Activated naive CD8-positive, alpha-beta T cell (primary cell): Measurements from ENCODE around the gene DGKG.
A peak's percentile ranks its signal among the peaks of the same experiment; 100 is the strongest.

Experiments
- H3K27ac Mint-ChIP-seq: one replicate; pipeline ENCODE4 v1.8.0; 2021; ENCODE audit warnings: mixed read lengths
- H3K27me3 Mint-ChIP-seq: one replicate; pipeline ENCODE4 v1.8.0; 2021; ENCODE audit warnings: mixed read lengths
- H3K36me3 Mint-ChIP-seq: one replicate; pipeline ENCODE4 v1.8.0; 2021; ENCODE audit warnings: mixed read lengths
- H3K4me1 Mint-ChIP-seq: one replicate; pipeline ENCODE4 v1.8.0; 2021; ENCODE audit warnings: low read depth, mixed read lengths
- H3K4me3 Mint-ChIP-seq: one replicate; pipeline ENCODE4 v1.8.0; 2021; ENCODE audit warnings: mild to moderate bottlenecking, mixed read lengths
- H3K9me3 Mint-ChIP-seq: one replicate; pipeline ENCODE4 v1.8.0; 2021; ENCODE audit warnings: low read depth, mixed read lengths

The DGKG gene

GRCh38 chr3:186117521-186118134 is 244.4 kb downstream of the DGKG start:
- Mint-ChIP-seq H3K4me1 (no peaks in the 10 kb centered on the region), H3K9me3 (no peaks in the 10 kb centered on the region), H3K36me3 (no peaks in the 10 kb centered on the region), H3K27me3 (peaks cover 48% of the 10 kb centered on the region), H3K4me3 (no peak overlapping the region), H3K27ac (no peak overlapping the region)

- Mint-ChIP-seq H3K36me3 (no peaks in the 10 kb centered on the region), H3K27me3 (peaks cover 61% of the 10 kb centered on the region), H3K9me3 (no peaks in the 10 kb centered on the region), H3K4me3 (no peak overlapping the region), H3K27ac (no peak overlapping the region), H3K4me1 (peaks cover 9% of the 10 kb centered on the region)
Observed at GRCh38 chr3:186115239-186115996, 246.6 kb downstream of the DGKG start.

GRCh38 chr3:186110975-186111974 is 250.8 kb downstream of the DGKG start:
- H3K27ac Mint-ChIP-seq, result no peak overlapping the region
- peaks cover 33% of the 10 kb centered on the region for H3K4me1 Mint-ChIP-seq
- H3K9me3 Mint-ChIP-seq, result no peaks in the 10 kb centered on the region
- H3K27me3 Mint-ChIP-seq, result peaks cover 56% of the 10 kb centered on the region
- H3K4me3 Mint-ChIP-seq, result peak overlapping the region; percentile 98
- no peaks in the 10 kb centered on the region for H3K36me3 Mint-ChIP-seq

DNA sequence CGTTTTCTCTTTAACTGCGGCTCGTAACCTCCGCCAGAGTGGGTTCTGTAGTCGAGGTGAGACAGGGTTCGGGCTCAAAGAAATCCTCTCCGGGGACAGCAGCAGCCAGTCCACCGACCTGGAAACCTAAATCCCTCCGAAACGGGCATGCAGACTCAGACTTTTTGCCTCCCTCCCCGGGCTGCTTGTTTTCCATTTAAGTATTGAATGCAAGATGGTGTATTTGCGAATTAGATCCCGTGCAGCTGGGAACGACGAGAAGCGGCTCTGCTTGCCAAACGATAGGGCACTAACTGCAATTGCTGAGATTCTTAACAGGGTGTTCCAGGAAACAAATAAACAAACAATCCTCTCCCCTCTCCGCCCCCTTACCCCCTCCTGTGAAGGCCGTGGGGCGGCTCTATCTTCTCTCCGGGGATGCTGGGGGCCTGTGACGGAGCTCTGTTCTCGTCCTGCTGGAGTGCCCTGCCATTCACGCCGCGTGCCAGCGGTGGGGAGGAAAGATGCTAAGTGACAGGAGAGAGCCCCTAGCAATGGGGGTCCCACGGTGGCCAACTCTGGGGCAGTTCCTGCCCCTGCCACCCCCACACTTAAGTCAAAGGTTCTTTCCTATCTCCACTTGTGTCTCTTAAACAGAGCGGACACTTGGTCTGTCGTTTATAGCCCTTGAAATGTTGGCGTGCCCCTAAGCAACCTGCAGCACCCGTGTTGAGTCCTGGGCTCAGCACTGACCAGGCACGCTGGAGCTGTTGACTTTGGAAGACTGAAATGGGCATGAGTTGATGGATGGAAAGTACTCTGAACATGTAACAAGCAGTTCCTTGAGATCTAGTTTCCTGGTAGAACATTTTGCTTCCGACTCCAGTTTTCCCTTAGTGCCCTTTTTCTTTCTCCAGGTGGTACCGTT is 251.9 kb downstream of the DGKG start:
- Mint-ChIP-seq H3K27me3 (peaks cover 56% of the 10 kb centered on the region), H3K4me1 (peaks cover 33% of the 10 kb centered on the region), H3K9me3 (no peaks in the 10 kb centered on the region), H3K4me3 (peak overlapping the region; percentile 98), H3K36me3 (no peaks in the 10 kb centered on the region), H3K27ac (no peak overlapping the region)

- Mint-ChIP-seq H3K4me3 (peak within 1 kb of the TSS; percentile 98), H3K27ac (peak within 1 kb of the TSS; percentile 76), H3K36me3 (no peaks in the 10 kb centered on the region), H3K4me1 (peaks cover 33% of the 10 kb centered on the region), H3K27me3 (peaks cover 53% of the 10 kb centered on the region), H3K9me3 (no peaks in the 10 kb centered on the region)
Observed at GRCh38 chr3:186108941-186109865, 252.8 kb downstream of the DGKG start, which contains the start of gene ETV5. Gene ETV5, minus strand, starts transcription at chr3:186109089. Its CDS starts 3,221 bp downstream, at chr3:186105868.

GRCh38 chr3:186108106-186108940 is 253.7 kb downstream of the DGKG start:
- no peaks in the 10 kb centered on the region for H3K36me3 Mint-ChIP-seq
- peaks cover 33% of the 10 kb centered on the region for H3K4me1 Mint-ChIP-seq
- H3K4me3 Mint-ChIP-seq, result peak overlapping the region; percentile 98
- H3K27ac Mint-ChIP-seq, result no peak overlapping the region
- no peaks in the 10 kb centered on the region for H3K9me3 Mint-ChIP-seq
- H3K27me3 Mint-ChIP-seq, result peaks cover 50% of the 10 kb centered on the region

- peaks cover 51% of the 10 kb centered on the region for H3K27me3 Mint-ChIP-seq
- peaks cover 33% of the 10 kb centered on the region for H3K4me1 Mint-ChIP-seq
- H3K4me3 Mint-ChIP-seq, result peak overlapping the region; percentile 89
- H3K9me3 Mint-ChIP-seq, result no peaks in the 10 kb centered on the region
- H3K36me3 Mint-ChIP-seq, result no peaks in the 10 kb centered on the region
- H3K27ac Mint-ChIP-seq, result no peak overlapping the region
Observed at GRCh38 chr3:186107215-186108105, 254.6 kb downstream of the DGKG start.

GRCh38 chr3:186105543-186105942 is 256.5 kb downstream of the DGKG start:
- H3K27ac Mint-ChIP-seq, result no peak overlapping the region
- H3K27me3 Mint-ChIP-seq, result peaks cover 42% of the 10 kb centered on the region
- H3K4me1 Mint-ChIP-seq, result peaks cover 26% of the 10 kb centered on the region
- H3K9me3 Mint-ChIP-seq, result no peaks in the 10 kb centered on the region
- H3K36me3 Mint-ChIP-seq, result no peaks in the 10 kb centered on the region
- H3K4me3 Mint-ChIP-seq, result no peak overlapping the region

GRCh38 chr3:186102687-186103086 is 259.3 kb downstream of the DGKG start:
- Mint-ChIP-seq H3K27me3 (peaks cover 54% of the 10 kb centered on the region), H3K27ac (no peak overlapping the region), H3K36me3 (no peaks in the 10 kb centered on the region), H3K4me3 (no peak overlapping the region), H3K9me3 (no peaks in the 10 kb centered on the region), H3K4me1 (peaks cover 7% of the 10 kb centered on the region)

DNA sequence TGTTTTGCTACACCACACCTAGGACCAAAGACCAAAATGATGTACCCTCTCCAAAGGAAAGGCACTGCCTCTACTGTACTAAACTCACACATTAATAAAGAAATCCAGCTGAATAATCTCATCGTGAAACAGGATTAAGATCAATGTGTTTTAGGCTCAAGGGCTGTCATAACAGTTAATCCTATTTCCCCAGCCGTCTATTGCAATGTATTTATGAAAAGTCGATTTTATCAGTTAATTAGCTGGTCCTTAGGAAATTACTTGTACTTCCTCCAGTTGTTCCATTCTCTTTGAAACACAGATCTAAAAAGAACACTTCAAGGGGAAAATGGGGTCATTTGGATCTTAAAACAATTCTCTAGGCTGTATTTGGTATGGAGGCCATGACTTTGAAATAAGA is 261.6 kb downstream of the DGKG start:
- Mint-ChIP-seq H3K36me3 (no peaks in the 10 kb centered on the region), H3K27me3 (peaks cover 56% of the 10 kb centered on the region), H3K27ac (no peak overlapping the region), H3K4me3 (no peak overlapping the region), H3K4me1 (peaks cover 4% of the 10 kb centered on the region), H3K9me3 (no peaks in the 10 kb centered on the region)

- Mint-ChIP-seq H3K4me1 (peaks cover 4% of the 10 kb centered on the region), H3K9me3 (no peaks in the 10 kb centered on the region), H3K27ac (no peak overlapping the region), H3K27me3 (peaks cover 59% of the 10 kb centered on the region), H3K4me3 (no peak overlapping the region), H3K36me3 (no peaks in the 10 kb centered on the region)
Observed at GRCh38 chr3:186099178-186099577, 262.9 kb downstream of the DGKG start.

DNA sequence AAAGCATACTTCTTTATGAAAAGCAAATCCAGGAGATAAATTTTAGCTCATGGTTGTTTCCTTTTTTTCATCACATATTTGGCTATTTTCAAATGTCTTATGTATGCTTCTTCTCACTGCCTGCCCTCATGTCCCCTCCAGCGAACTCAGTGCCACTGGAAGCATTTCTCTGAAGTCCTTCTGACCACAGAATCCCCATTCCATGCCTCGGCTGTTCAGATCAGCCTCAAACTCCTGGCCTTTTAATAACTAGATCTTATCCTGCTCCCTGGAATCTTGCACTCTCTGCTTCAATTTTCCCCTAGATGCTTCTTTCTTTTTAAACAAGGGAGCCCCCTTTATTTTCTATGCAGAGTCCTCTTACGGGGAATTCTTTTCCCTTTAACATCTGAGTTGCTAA is 263.3 kb downstream of the DGKG start:
- no peak overlapping the region for H3K27ac Mint-ChIP-seq
- H3K36me3 Mint-ChIP-seq, result no peaks in the 10 kb centered on the region
- H3K27me3 Mint-ChIP-seq, result peaks cover 59% of the 10 kb centered on the region
- peaks cover 4% of the 10 kb centered on the region for H3K4me1 Mint-ChIP-seq
- H3K9me3 Mint-ChIP-seq, result no peaks in the 10 kb centered on the region
- H3K4me3 Mint-ChIP-seq, result no peak overlapping the region
